ENCODE measurements around the gene NR1I2. TPM values are rescaled to one million over a fixed set of nuclear protein-coding genes. Genes with fewer than 3 reads are reported as not detected.

Gene NR1I2
- polyA plus RNA-seq, 4 donors = 37.8 to 166 (median 95.5) TPM

DNA sequence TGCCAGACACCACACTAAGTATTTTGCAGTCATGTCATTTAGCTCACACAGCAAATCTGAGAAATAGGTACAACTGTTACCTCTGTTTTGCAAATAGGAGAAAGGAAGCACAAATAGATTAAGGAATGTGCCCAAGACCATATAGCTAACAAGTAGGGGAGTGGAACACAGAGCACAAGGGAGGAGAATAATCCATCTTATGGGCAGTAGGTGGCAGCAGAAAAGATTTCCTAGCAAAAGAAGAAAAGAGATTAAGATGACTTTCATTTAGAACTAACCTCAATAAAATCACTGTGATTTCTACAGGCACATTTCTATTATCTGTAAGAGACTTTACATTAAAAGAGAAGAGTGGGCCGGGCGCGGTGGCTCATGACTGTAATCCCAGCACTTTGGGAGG, 49.1 kb downstream of the NR1I2 start:
- peaks cover 0 to 8% (median 2%) of the 10 kb centered on the region in 3 donors for H3K4me1 ChIP-seq (ENCODE audit: control insufficient read depth in 3 of 3, insufficient read depth in 2 of 3, low read depth in 1 of 3, low read length in 2 of 3)
- FAIRE-seq (no peak), DNase-seq (peak in 1 of 2 donors; percentile 17)
- no peaks in the 10 kb centered on the region for H3K9me3 ChIP-seq (ENCODE audit: control insufficient read depth in 2 of 2, insufficient read depth in 1 of 2, low read depth in 1 of 2, low read length in 1 of 2)
- WGBS, 3 donors = 99 to 100% (median 100%) methylated on average over 3 of the region's 3 CpGs
- peaks cover 0 to 2% (median 0%) of the 10 kb centered on the region in 3 donors for H3K36me3 ChIP-seq (ENCODE audit: control insufficient read depth in 3 of 3, insufficient read depth in 2 of 3, low read depth in 1 of 3, low read length in 3 of 3)
- no peak overlapping the region for H3K4me3 ChIP-seq (ENCODE audit: low read depth in 1 of 3, low read length in 3 of 3)
- H3K27ac ChIP-seq (ENCODE audit: low read depth in 1 of 3, low read length in 2 of 3) = no peak overlapping the region
- no peaks in the 10 kb centered on the region for H3K27me3 ChIP-seq (ENCODE audit: control insufficient read depth in 3 of 3, insufficient read depth in 3 of 3, low read length in 3 of 3)

- FAIRE-seq (no peak), DNase-seq (no peak)
- no peaks in the 10 kb centered on the region for H3K27me3 ChIP-seq (ENCODE audit: control insufficient read depth in 3 of 3, insufficient read depth in 3 of 3, low read length in 3 of 3)
- 72 to 92% (median 81%) methylated on average over 1 of the region's 1 CpG for WGBS, 3 donors
- H3K4me3 ChIP-seq (ENCODE audit: low read depth in 1 of 3, low read length in 3 of 3) = no peak overlapping the region
- no peaks in the 10 kb centered on the region for H3K9me3 ChIP-seq (ENCODE audit: control insufficient read depth in 2 of 2, insufficient read depth in 1 of 2, low read depth in 1 of 2, low read length in 1 of 2)
- peaks cover 0 to 2% (median under 1%) of the 10 kb centered on the region in 3 donors for H3K4me1 ChIP-seq (ENCODE audit: control insufficient read depth in 3 of 3, insufficient read depth in 2 of 3, low read depth in 1 of 3, low read length in 2 of 3)
- H3K27ac ChIP-seq (ENCODE audit: low read depth in 1 of 3, low read length in 2 of 3) = no peak overlapping the region
- no peaks in the 10 kb centered on the region for H3K36me3 ChIP-seq (ENCODE audit: control insufficient read depth in 3 of 3, insufficient read depth in 2 of 3, low read depth in 1 of 3, low read length in 3 of 3)
Measured at GRCh38 chr3:119831941-119832371, 50.1 kb downstream of the NR1I2 start.

GRCh38 chr3:119834754-119835370, 53.0 kb downstream of the NR1I2 start:
- WGBS, 3 donors = 91 to 98% (median 91%) methylated on average over 2 of the region's 2 CpGs
- H3K9me3 ChIP-seq (ENCODE audit: control insufficient read depth in 2 of 2, insufficient read depth in 1 of 2, low read depth in 1 of 2, low read length in 1 of 2) = no peaks in the 10 kb centered on the region
- H3K4me1 ChIP-seq (ENCODE audit: control insufficient read depth in 3 of 3, insufficient read depth in 2 of 3, low read depth in 1 of 3, low read length in 2 of 3) = peaks cover 0 to 2% (median 0%) of the 10 kb centered on the region in 3 donors
- H3K36me3 ChIP-seq (ENCODE audit: control insufficient read depth in 3 of 3, insufficient read depth in 2 of 3, low read depth in 1 of 3, low read length in 3 of 3) = peaks cover 0 to 3% (median 0%) of the 10 kb centered on the region in 3 donors
- H3K27me3 ChIP-seq (ENCODE audit: control insufficient read depth in 3 of 3, insufficient read depth in 3 of 3, low read length in 3 of 3) = no peaks in the 10 kb centered on the region
- H3K4me3 ChIP-seq (ENCODE audit: low read depth in 1 of 3, low read length in 3 of 3) = no peak overlapping the region
- H3K27ac ChIP-seq (ENCODE audit: low read depth in 1 of 3, low read length in 2 of 3) = no peak overlapping the region
- DNase-seq = no peak
- FAIRE-seq = no peak

DNA sequence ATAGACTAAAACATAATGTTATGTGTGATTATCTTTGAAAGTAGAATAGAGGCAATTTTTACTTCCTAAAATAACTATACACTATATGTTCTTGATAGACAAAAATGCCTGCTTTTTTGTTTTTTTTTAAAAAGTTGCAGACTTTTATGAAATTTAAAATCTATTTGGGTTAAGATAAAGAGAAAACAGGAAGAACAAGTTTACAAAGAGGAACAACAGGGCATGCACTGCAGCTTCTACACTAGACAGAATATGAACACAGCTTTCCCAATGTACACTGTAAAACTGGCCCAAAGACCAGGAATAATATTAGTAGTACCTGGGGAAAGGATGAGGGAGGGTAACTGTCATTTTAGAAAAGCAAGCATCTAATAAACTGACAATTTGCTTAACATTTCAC, 53.7 kb downstream of the NR1I2 start:
- H3K27me3 ChIP-seq (ENCODE audit: control insufficient read depth in 3 of 3, insufficient read depth in 3 of 3, low read length in 3 of 3) = no peaks in the 10 kb centered on the region
- H3K27ac ChIP-seq (ENCODE audit: low read depth in 1 of 3, low read length in 2 of 3) = no peak overlapping the region
- H3K4me1 ChIP-seq (ENCODE audit: control insufficient read depth in 3 of 3, insufficient read depth in 2 of 3, low read depth in 1 of 3, low read length in 2 of 3) = peaks cover 0 to 2% (median 0%) of the 10 kb centered on the region in 3 donors
- DNase-seq = no peak
- peaks cover 0 to 3% (median 0%) of the 10 kb centered on the region in 3 donors for H3K36me3 ChIP-seq (ENCODE audit: control insufficient read depth in 3 of 3, insufficient read depth in 2 of 3, low read depth in 1 of 3, low read length in 3 of 3)
- no peak overlapping the region for H3K4me3 ChIP-seq (ENCODE audit: low read depth in 1 of 3, low read length in 3 of 3)
- FAIRE-seq = no peak
- no peaks in the 10 kb centered on the region for H3K9me3 ChIP-seq (ENCODE audit: control insufficient read depth in 2 of 2, insufficient read depth in 1 of 2, low read depth in 1 of 2, low read length in 1 of 2)

- 20 to 62% (median 41%) methylated on average over 2 of the region's 2 CpGs for WGBS, 3 donors
- Histone ChIP-seq H3K36me3 (ENCODE audit: control insufficient read depth in 3 of 3, insufficient read depth in 2 of 3, low read depth in 1 of 3, low read length in 3 of 3) (peaks cover 0 to 8% (median 5%) of the 10 kb centered on the region in 3 donors), H3K4me1 (ENCODE audit: control insufficient read depth in 3 of 3, insufficient read depth in 2 of 3, low read depth in 1 of 3, low read length in 2 of 3) (no peaks in the 10 kb centered on the region), H3K27ac (ENCODE audit: low read depth in 1 of 3, low read length in 2 of 3) (no peak overlapping the region), H3K9me3 (ENCODE audit: control insufficient read depth in 2 of 2, insufficient read depth in 1 of 2, low read depth in 1 of 2, low read length in 1 of 2) (no peaks in the 10 kb centered on the region), H3K27me3 (ENCODE audit: control insufficient read depth in 3 of 3, insufficient read depth in 3 of 3, low read length in 3 of 3) (no peaks in the 10 kb centered on the region), H3K4me3 (ENCODE audit: low read depth in 1 of 3, low read length in 3 of 3) (no peak overlapping the region)
- no peak for FAIRE-seq
- DNase-seq = peak in 1 of 2 donors; percentile 29
Measured at GRCh38 chr3:119841808-119842471, 60.0 kb downstream of the NR1I2 start.

GRCh38 chr3:119849126-119849525, 67.2 kb downstream of the NR1I2 start:
- Histone ChIP-seq H3K9me3 (ENCODE audit: control insufficient read depth in 2 of 2, insufficient read depth in 1 of 2, low read depth in 1 of 2, low read length in 1 of 2) (no peaks in the 10 kb centered on the region), H3K4me3 (ENCODE audit: low read depth in 1 of 3, low read length in 3 of 3) (no peak overlapping the region), H3K4me1 (ENCODE audit: control insufficient read depth in 3 of 3, insufficient read depth in 2 of 3, low read depth in 1 of 3, low read length in 2 of 3) (no peaks in the 10 kb centered on the region), H3K27ac (ENCODE audit: low read depth in 1 of 3, low read length in 2 of 3) (no peak overlapping the region), H3K27me3 (ENCODE audit: control insufficient read depth in 3 of 3, insufficient read depth in 3 of 3, low read length in 3 of 3) (no peaks in the 10 kb centered on the region), H3K36me3 (ENCODE audit: control insufficient read depth in 3 of 3, insufficient read depth in 2 of 3, low read depth in 1 of 3, low read length in 3 of 3) (peaks cover 0 to 2% (median 0%) of the 10 kb centered on the region in 3 donors)
- FAIRE-seq = no peak
- DNase-seq = no peak
- 94 to 98% (median 95%) methylated on average over 2 of the region's 2 CpGs for WGBS, 3 donors

- no peak overlapping the region for H3K4me3 ChIP-seq (ENCODE audit: low read depth in 1 of 3, low read length in 3 of 3)
- no peak overlapping the region for H3K27ac ChIP-seq (ENCODE audit: low read depth in 1 of 3, low read length in 2 of 3)
- DNase-seq = no peak
- peaks cover 0 to 11% of the 10 kb centered on the region in 2 donors for H3K9me3 ChIP-seq (ENCODE audit: control insufficient read depth in 2 of 2, insufficient read depth in 1 of 2, low read depth in 1 of 2, low read length in 1 of 2)
- 91 to 96% (median 96%) methylated on average over 3 of the region's 3 CpGs for WGBS, 3 donors
- peaks cover 0 to 8% (median 5%) of the 10 kb centered on the region in 3 donors for H3K36me3 ChIP-seq (ENCODE audit: control insufficient read depth in 3 of 3, insufficient read depth in 2 of 3, low read depth in 1 of 3, low read length in 3 of 3)
- FAIRE-seq = no peak
- no peaks in the 10 kb centered on the region for H3K27me3 ChIP-seq (ENCODE audit: control insufficient read depth in 3 of 3, insufficient read depth in 3 of 3, low read length in 3 of 3)
- H3K4me1 ChIP-seq (ENCODE audit: control insufficient read depth in 3 of 3, insufficient read depth in 2 of 3, low read depth in 1 of 3, low read length in 2 of 3) = no peaks in the 10 kb centered on the region
Measured at GRCh38 chr3:119856695-119857094, 74.8 kb downstream of the NR1I2 start.

- H3K36me3 ChIP-seq (ENCODE audit: control insufficient read depth in 3 of 3, insufficient read depth in 2 of 3, low read depth in 1 of 3, low read length in 3 of 3) = peaks cover 3 to 11% (median 10%) of the 10 kb centered on the region in 3 donors
- no peak overlapping the region for H3K27ac ChIP-seq (ENCODE audit: low read depth in 1 of 3, low read length in 2 of 3)
- 83 to 91% (median 85%) methylated on average over 2 of the region's 2 CpGs for WGBS, 3 donors
- H3K9me3 ChIP-seq (ENCODE audit: control insufficient read depth in 2 of 2, insufficient read depth in 1 of 2, low read depth in 1 of 2, low read length in 1 of 2) = peaks cover 0 to 11% of the 10 kb centered on the region in 2 donors
- no peaks in the 10 kb centered on the region for H3K4me1 ChIP-seq (ENCODE audit: control insufficient read depth in 3 of 3, insufficient read depth in 2 of 3, low read depth in 1 of 3, low read length in 2 of 3)
- no peaks in the 10 kb centered on the region for H3K27me3 ChIP-seq (ENCODE audit: control insufficient read depth in 3 of 3, insufficient read depth in 3 of 3, low read length in 3 of 3)
- DNase-seq (no peak), FAIRE-seq (no peak)
- H3K4me3 ChIP-seq (ENCODE audit: low read depth in 1 of 3, low read length in 3 of 3) = no peak overlapping the region
Measured at GRCh38 chr3:119858957-119859356, 77.1 kb downstream of the NR1I2 start.
